Right ventricle myocardium superior (tissue), 1 donor: ENCODE data around the gene AGO3. TPM values are rescaled to one million over a fixed set of nuclear protein-coding genes. Genes with fewer than 3 reads are reported as not detected.

Source experiments
- ATAC-seq: fragments of 200-7000 bp; cut with Tn5 transposase; one replicate; pipeline ENCODE4 v1.9.1; 2020; ENCODE audit warnings: mild to moderate bottlenecking; ENCODE audit not compliant: poor library complexity
- DNase-seq: peaks from one replicate; pipeline ENCODE4 v3.0.0-alpha.2; 2020
- intact Hi-C: fragments of 100-400 bp; cut with DNase I; formaldehyde crosslinking; loops from one replicate; pipeline ENCODE4 v1.11.2; 2022
- total RNA-seq: library from RNA; stranded (reverse); fragmentation: NEBNext Ultra II Directional; extraction: Animal tissue kit (Norgen Biotek cat#: 25700); gene quantifications from one replicate; pipeline ENCODE4 v1.2.1, GENCODE V29; 2021
- donor health status: DM: no; HTN: yes; CAD: no; lungs with severe emphysema.

AGO3 gene
- total RNA-seq, 1 donor from 2014 or later, result 12.7 TPM

DNA sequence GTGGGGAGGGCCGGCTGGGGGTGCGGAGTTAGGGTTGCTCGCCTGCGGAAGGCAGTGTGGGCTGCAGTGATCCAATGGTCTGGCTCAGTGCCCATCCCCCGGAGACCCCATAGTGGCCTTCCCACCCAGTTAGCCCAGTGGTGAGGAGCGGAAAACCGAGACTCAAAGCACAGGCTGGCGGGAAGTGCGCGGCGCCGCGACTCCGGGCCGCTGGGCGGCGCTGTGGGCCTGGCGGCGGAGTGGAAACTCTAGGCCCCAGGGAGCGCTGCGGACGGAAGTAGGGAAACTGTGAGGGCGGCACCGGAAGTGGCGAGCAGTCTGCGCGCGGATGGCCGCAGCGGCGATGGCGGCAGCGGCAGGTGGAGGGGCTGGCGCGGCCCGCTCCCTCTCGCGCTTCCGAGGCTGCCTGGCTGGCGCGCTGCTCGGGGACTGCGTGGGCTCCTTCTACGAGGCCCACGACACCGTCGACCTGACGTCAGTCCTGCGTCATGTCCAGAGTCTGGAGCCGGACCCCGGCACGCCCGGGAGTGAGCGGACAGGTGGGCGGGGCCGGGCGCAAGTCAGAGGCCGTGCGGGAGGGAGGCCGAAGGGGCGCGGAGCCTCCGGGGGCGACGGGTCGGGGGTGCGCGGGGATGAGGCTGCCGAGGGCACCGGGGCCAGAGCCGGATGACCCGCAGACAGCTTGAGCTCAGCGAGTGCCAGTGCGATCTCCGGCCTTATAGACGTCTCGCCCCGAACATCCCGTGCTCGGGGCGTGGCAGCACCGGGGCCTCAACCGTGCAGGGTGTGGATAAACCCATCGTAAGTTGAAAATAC is 157.9 kb downstream of the AGO3 start, which contains the start of gene ADPRS:
ADPRS (plus strand) TSS at position 316 of the 816 bp plus-strand sequence; CDS start at position 329, 13 bp downstream.
- DNase-seq, result peak; percentile 94
- ATAC-seq, result peak; percentile 96
- intact Hi-C loops, result no loop called here

GRCh38 chr1:36089393-36090121 is 158.7 kb downstream of the AGO3 start:
- intact Hi-C loops, result loop anchor here (10.0 kb wide), 1 partner anchor 105 kb away; no protein-coding TSS in a partner anchor

GRCh38 chr1:36091141-36091540 is 160.2 kb downstream of the AGO3 start:
- ATAC-seq (no peak), DNase-seq (no peak)
- intact Hi-C loops, result loop anchor here (10.0 kb wide), 1 partner anchor 104 kb away; no protein-coding TSS in a partner anchor

More at GRCh38 chr1:36089393-36090121, 158.7 kb downstream of the AGO3 start:
- ATAC-seq, result no peak
- no peak for DNase-seq

- ATAC-seq (no peak), DNase-seq (no peak)
- intact Hi-C loops, result loop anchor here (10.0 kb wide), 1 partner anchor 103 kb away; no protein-coding TSS in a partner anchor
Measured at GRCh38 chr1:36091698-36092097, 160.8 kb downstream of the AGO3 start.

GRCh38 chr1:36092166-36092797 is 161.4 kb downstream of the AGO3 start:
- intact Hi-C loops, result loop anchor here (10.0 kb wide), 1 partner anchor 103 kb away; no protein-coding TSS in a partner anchor
- no peak for DNase-seq

GRCh38 chr1:36092798-36093185 is 161.9 kb downstream of the AGO3 start:
- intact Hi-C loops, result loop anchor here (10.0 kb wide), 1 partner anchor 102 kb away; no protein-coding TSS in a partner anchor
- ATAC-seq (no peak), DNase-seq (no peak)

More at GRCh38 chr1:36092166-36092797, 161.4 kb downstream of the AGO3 start:
- no peak for ATAC-seq

DNA sequence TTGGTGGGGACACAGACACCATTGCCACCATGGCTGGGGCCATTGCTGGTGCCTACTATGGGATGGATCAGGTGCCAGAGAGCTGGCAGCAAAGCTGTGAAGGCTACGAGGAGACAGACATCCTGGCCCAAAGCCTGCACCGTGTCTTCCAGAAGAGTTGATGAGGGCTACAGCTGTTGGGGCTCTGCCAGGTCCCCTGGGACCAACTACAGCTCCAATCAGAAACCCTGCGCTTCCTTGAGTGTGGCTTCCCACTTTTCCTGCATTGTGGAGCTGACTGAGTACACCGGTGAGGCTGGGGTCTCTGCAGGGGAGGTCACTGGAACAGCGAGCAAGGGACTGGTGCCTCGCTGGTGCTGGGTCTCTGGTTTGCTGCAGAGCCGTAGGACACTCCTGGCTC is 162.3 kb downstream of the AGO3 start:
- intact Hi-C loops, result loop anchor here (10.0 kb wide), 1 partner anchor 102 kb away; no protein-coding TSS in a partner anchor
- DNase-seq, result no peak

DNA sequence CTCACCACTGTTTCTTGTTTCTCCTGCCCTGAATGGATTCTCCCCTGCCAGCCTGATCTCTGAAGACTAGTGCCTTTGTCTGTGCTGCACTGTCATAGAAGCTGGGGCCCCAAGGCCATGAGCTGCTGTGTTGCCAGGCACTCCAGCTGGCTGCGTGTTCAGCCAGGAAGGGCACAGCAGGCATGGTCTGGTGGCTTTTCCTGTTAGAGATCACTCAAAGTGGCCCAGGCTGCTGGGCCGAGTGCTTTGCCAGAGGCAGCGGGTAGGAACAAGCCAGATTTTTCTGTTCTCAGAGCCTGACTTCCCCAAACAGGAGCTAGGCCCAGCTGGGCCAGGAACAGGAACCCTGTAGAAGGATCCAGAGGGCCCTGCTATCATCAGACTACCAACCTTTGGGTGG is 163.0 kb downstream of the AGO3 start:
- ATAC-seq (peak; percentile 23), DNase-seq (no peak)
- intact Hi-C loops, result loop anchor here (10.0 kb wide), 1 partner anchor 101 kb away; no protein-coding TSS in a partner anchor

More for the DNA sequence above, 162.3 kb downstream of the AGO3 start:
- ATAC-seq, result no peak

- intact Hi-C loops, result loop anchor here (5.0 to 10.0 kb wide), 3 partner anchors 100 to 328 kb away; no protein-coding TSS in a partner anchor
- ATAC-seq, result no peak
- DNase-seq, result no peak
Measured at GRCh38 chr1:36094621-36095061, 163.7 kb downstream of the AGO3 start.

DNA sequence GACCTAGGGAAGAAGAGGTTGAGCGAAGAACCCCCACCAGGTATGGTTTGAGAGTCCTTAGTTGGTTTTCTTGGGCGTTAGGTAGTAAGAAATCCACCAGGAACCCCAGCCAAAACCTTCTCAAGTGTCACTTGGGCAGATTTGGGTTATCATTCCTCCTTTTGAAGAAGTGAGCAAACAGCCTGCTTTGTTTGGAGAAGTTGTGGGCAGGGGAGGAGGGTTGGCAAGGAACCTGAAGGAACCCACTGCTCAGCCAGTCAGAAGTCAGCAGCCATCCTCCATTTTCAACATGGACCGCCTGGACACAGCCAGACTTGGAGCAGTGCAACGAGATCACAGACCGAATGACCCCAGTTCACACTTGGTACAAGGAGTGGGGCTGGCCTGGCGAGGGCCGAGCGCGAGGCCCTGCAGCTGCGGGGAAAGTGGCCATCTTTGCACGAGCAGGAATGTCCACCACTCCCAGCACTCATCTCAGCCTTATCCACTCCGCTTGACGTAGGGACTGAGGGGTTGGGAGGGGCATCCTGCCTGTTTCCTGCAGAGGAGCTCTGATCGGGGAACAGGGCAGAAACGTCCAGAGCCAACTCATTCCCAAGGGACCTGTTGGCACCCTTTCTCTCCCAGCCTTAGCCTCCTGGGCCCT is 165.0 kb downstream of the AGO3 start:
- intact Hi-C loops, result loop anchor here (5.0 to 10.0 kb wide), 3 partner anchors 99 to 326 kb away; no protein-coding TSS in a partner anchor
- DNase-seq (no peak), ATAC-seq (no peak)

GRCh38 chr1:36096500-36097432 is 165.9 kb downstream of the AGO3 start:
- no peak for DNase-seq
- ATAC-seq, result no peak
- intact Hi-C loops, result loop anchor here (5.0 to 10.0 kb wide), 3 partner anchors 98 to 326 kb away; no protein-coding TSS in a partner anchor

DNA sequence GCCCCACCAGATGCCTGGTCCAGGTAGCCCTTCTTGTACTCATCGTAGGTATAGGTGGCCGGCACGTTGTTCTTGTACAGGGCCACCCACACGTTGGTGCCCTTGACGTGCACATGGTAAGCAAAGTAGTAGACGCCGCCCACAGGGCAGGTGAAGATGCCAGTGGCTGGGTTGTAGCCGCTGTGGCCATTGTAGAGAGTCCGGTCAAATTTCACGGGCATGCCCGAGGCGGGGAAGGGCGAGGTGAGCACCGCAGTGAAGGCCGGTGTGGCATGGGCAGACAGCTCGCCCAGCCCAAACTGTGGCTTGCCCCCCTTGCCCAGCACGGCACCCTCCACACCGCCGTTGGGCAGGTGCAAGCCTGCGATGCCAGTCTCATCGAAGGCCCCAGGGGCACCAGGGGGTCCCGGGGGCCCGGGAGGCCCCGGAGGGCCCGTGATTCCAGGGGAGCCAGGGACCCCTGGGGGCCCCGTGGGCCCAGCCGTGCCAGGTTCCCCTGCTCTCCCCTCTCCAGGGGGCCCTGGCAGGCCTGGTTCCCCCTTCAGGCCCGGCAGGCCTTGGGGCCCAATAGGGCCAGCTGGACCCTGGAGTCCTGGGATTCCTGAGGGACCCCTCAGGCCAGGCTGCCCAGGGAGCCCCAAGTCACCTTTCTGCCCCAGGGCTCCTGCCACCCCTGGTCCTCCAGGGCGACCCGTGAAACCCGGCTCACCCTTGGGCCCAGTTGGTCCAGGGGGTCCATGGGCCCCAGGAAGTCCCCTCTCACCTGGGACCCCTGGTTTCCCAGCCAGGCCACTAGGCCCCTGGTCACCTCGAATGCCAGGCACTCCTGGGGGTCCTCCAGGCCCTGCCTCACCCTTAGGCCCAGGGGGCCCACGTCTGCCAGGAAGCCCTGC is 167.0 kb downstream of the AGO3 start:
- no peak for DNase-seq
- intact Hi-C loops, result loop anchor here (5.0 to 10.0 kb wide), 3 partner anchors 97 to 324 kb away; no protein-coding TSS in a partner anchor
- ATAC-seq, result no peak

- intact Hi-C loops, result loop anchor here (5.0 to 10.0 kb wide), 3 partner anchors 96 to 323 kb away; no protein-coding TSS in a partner anchor
- DNase-seq, result no peak
- ATAC-seq, result no peak
Measured at GRCh38 chr1:36098650-36099365, 167.9 kb downstream of the AGO3 start.

DNA sequence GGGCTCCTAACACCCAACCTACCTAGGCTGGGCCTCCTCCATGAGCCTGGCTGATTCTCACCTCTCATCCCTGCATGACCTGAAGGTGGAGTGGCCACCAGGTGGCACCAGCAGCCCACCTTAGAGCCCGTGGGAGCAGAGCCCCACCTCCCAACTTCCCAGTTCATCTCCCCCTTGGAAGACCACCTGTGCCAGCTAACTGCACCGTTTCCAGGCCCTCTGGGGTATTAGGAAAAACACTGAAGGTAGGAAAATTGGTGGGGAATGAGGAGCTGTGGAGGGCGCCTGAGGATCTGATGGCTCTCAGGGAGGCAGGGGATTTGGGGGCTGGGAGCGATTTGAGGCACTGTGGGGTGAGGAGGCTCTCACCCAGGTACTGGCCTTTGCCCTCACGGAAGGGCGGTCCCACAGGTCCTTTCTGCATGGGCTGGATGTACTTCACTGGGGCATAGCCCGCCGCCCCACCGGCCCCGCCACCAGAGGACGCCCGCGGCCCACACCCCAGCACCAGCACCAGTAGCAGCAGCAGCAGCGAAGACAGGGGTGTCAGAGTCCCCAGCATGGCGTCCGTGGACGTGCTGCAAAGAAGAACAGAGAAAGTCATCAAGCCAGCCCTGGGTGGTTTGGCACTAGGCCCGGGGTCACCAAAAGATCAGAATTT is 168.9 kb downstream of the AGO3 start:
- intact Hi-C loops, result loop anchor here (5.0 to 10.0 kb wide), 4 partner anchors 37 to 322 kb away; no protein-coding TSS in a partner anchor
- DNase-seq, result peak; percentile 89
- peak; percentile 92 for ATAC-seq

- intact Hi-C loops, result loop anchor here (5.0 kb wide), 1 partner anchor 37 kb away; no protein-coding TSS in a partner anchor
- DNase-seq (no peak), ATAC-seq (no peak)
Measured at GRCh38 chr1:36100376-36100775, 169.5 kb downstream of the AGO3 start.
